Amniotic epithelial cell (primary cell): ENCODE results near the gene FKBP1B.
A peak's percentile ranks its signal among the peaks of the same experiment; 100 is the strongest.
"Not testable (repeated sequence)": the region's sequence is repeated elsewhere in the genome, so short reads cannot be mapped to it uniquely, and the experiment has no call there.

Source experiments
- DNase-seq: peaks from one replicate; pipeline ENCODE4 v3.0.0-alpha.2; 2010; ENCODE audit warnings: low read depth

The FKBP1B gene

GRCh38 chr2:24022324-24022974 is 27.1 kb upstream of the FKBP1B start:
- DNase-seq: no peak

- no peak for DNase-seq
Observed at GRCh38 chr2:24022975-24023575, 26.5 kb upstream of the FKBP1B start.

DNA sequence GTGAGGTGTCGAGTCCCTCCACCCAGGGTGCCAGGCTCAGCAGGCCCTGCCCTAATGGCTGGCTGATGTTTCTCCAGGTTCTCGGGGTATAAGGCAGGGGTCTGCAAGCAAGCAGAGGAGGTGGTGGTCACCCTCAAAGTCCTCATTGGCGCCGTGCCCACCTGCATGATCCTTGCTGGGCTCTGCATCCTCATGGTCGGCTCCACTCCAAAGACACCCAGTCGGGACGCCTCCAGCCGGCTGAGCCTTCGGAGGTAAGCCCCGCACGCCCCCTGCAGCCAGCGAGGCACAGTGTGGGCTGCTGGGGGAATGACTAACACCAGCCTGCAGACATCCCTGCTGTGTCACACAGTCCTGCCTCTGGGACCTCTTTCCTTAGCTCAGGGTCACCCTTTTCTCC is 25.5 kb upstream of the FKBP1B start:
- peak; percentile 34 for DNase-seq

GRCh38 chr2:24024996-24025663 is 24.4 kb upstream of the FKBP1B start:
- DNase-seq: no peak

- DNase-seq: no peak
Observed at GRCh38 chr2:24026233-24026632, 23.3 kb upstream of the FKBP1B start.

DNA sequence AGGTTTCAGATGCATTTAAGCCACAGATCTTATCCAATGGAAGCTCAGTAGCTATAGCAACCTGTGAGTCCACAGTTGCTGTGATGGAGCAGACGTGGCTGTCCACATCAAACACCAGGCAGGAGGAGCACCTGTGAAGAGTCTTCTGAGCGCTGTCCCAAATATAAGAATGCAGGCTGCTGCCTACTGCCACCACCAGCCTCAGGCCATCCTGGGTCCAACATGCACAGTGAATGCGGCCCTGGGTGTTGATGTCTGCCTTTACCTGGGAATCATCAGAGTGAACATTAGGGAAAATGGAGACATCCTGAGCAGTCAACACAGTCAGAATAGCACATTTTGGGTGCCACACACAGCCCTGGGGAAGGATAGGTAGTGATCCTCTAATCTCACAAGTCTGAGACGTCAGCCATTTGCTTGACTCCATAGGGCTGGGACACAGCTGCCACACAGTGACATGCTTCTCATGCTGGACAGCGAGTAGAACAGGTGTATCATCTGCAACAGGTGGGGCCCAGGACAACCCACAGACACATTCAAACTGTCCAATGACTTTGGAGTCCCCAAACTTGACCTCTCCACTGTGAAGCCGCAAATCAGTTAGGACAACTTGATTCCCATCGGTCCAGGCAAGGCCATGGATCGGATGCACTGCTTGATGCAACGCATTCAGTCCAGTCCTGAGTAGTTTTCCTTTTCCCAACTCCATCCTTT is 10.6 kb upstream of the FKBP1B start:
- DNase-seq: no peak

- no peak for DNase-seq
Observed at GRCh38 chr2:24040511-24040910, 9.0 kb upstream of the FKBP1B start.

GRCh38 chr2:24043133-24043532 is 6.4 kb upstream of the FKBP1B start:
- not testable (repeated sequence) for DNase-seq

DNA sequence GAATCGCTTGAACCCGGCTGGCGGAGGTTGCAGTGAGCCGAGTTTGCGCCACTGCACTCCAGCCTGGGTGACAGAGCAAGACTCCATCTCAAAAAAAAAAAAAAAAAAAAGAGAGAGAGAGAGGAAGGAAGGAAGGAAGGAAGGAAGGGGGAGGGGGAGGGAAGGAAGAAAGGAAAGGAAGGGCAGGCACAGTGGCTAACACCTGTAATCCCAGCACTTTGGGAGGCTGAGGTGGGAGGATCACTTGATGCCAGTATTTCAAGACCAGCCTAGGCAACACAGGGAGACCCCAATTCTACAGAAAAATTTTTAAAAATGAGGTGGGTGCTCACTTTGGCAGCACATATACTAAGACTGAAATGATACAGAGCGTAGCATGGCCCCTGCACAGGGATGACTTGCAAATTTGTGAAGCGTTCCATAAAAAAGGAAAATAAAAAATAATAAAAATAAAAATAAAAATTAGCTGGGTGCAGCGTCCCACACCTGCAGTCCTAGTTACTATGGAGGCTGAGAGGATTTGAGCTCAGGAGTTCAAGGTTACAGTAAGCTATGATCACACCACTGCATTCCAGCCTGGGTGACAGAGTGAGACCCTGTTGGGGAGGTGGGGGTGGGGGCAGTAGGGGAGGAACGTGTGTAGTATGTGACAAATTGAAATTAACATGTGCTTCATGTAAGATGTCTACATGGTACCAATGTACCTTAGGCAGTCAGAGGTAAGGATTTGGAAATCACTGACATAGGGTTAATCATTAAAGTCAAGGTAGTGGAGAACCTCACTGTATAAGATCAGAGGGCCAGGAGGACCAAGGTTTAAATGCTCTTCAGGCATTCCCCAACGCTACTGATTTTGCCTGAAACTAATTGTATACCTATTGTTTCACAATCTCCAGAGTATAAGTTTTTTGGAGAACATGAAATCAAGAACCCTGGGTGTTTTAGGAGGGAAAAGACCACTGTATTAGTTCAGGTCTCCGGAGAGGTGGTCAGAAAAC is 3.7 kb upstream of the FKBP1B start:
- no peak for DNase-seq

- DNase-seq: no peak
Observed at GRCh38 chr2:24046599-24046929, 3.0 kb upstream of the FKBP1B start.

DNA sequence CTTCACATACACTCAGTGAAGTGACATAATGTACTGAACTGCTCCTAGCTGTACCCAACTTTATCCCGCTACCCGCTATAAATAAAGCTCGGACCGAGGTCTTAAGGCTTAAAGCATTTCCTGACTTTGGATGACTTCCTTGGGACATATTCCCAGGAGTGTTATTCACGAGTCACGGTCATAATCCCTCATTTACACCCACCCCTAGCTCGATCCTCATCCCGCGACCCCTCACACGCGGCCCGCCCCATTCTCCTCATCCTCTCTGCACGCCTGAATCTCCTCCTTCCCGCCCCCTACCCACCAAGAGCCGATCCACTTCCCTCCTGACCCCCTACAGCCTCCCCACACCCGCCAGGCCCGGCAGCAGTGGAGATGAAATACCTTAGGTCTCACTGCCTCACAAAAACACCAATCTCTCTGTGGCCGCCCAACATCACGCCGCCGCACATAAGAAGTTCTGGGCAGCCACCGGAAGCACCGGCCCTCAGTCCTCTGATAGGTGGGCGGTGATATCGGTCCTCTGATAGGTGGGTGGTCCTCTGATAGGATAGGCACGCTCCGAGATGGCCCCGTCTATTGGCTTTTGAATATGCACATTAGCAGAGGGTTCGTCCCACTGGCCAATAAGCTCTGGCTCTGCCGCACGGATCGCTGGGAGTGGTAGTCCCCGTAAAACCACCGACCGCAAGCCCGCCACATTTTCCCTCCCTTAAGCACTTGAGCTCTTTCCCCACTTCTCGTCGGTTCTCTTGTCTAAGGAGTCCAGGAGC is 2.4 kb upstream of the FKBP1B start, which contains the start of gene WDCP:
TSS of gene WDCP (minus strand) at position 462 of the 773 bp plus-strand sequence. CDS start 7,897 bp downstream, outside the sequence.
- DNase-seq: peak; percentile 99

DNA sequence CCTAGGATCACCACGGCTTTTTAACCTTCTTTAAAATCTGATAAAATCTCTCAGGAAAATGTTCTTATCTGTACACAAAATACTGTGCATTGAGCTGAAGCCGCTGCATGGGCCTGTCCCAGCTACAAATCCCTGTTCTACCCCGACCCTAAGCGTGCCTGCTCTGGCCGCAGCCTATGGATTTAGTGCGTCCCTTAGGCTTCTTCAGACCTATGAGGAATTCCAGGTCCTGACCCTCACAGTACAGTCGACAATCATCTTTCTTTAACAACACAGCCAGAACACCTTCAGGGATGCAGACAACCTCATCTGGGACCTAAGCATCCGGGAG is 1.9 kb upstream of the FKBP1B start:
- no peak for DNase-seq

- no peak for DNase-seq
Observed at GRCh38 chr2:24048769-24049484, 614 bp upstream of the FKBP1B start.

DNA sequence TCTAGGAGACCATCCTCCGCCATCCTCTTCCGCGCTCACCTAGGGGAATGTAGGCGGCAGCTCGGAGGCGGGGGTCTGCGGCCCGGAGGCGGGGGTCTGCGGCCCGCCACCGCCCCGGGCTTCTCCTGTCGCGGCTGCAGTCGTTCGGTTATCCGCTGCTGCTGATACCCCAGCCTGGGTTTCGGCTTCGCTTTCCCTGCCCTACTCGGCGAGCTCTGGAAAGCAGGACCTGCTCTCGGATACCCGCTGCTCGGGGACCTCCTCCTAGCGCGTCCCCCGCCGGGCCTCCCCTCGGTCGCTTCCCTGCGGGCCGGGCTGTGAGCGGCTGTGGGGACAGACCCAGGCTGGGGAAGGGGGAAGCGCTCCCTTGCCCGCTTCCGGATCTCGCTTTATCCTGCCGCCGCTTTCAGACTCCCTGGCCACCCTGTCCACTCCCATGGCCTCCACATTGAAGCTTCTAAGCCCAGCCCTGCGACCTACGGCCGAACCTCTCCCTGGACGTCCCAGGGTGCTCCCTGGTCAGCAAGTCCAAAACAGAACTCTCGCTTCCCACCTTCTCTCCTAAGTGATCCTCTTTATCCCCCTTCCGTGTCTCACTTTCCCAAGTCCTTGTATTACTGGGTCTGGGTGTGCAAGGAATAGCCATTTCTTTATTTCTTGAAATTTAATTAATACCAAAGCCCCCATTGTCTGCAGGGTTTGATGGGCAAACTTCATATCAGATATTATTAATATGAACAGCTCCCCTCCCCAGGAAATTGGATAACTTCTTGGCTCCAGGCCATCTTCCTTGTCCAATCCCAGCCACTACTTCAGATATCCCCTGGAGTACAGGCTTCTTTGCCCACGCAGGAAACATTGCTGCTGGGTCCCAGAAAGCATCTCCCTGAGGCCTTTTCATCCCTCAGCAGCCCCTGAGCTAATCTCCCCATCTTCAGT is 769 bp downstream of the FKBP1B start:
- peak; percentile 3 for DNase-seq

DNA sequence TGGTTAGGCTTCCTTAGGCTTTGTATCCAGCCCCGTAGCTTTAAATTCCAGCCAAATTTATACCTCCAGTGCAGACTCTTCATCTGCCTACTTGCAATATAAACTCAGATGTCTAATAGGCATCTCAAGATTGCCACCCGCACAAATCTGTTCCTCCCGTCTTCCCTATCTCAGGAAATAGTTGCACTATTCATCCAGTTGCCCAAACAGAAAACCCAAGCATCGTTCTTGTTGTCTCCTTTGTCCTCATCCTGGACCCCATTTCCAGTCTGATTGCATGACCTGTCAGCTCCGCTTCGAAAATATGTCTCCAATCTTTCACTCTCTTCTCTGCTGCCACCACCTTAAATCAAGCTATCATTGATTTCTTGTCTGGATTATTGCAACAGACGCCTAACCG is 2.3 kb downstream of the FKBP1B start:
- no peak for DNase-seq

DNA sequence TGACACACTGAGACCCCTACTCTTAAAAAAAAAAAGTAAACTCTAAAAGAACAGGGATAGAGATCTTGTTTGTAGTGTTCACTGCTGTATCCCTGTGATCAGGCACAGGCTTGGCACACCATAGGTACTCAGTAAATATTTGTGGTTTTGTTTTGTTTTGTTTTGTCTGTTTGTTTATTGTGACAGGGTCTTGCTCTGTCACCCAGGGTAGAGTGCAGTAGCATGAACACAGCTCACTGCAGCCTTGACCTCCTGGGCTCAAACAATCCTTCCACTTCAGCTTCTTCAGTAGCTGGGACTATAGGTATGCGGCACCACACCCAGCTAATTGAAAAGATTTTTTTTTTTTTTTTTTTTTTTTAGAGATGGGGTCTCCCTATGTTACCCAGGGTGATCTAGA is 3.4 kb downstream of the FKBP1B start:
- DNase-seq: no peak

DNA sequence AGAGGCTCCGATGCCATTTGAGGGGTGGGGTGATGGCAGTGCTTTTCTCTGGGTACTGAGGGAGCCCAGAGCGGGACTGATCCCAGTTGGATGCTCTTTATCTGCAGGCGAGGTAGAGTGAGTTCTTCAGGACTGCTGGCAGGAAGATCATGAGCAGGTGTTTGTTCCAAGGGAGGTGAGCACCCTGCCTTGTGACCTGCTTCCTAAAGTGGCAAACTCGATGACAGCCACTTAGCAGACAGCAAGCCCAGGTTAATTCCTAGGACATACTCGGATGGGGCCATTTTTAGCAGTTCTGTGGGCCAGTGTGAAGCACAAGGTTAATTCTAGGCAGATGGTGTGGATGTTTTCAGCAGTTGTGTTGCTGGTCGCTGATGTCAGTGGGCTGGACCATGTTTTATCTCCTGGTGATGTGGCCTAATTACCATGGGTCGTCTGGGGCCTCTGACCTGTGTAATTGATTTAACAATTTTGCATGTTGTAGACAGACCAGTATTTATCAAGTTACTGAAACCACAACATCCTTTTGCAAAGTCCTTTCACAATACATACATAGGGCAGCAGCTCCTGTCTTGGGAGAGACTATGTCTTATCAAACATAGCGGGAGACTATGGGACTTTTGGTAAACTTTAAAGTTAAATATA is 4.9 kb downstream of the FKBP1B start:
- DNase-seq: peak; percentile 35

- DNase-seq: no peak
Observed at GRCh38 chr2:24055750-24056149, 6.2 kb downstream of the FKBP1B start.
